HUES6 (cell line): ENCODE results near the gene TRABD2B.

Experiments used
- H3K27ac ChIP-seq: 2 replicates; pipeline ENCODE4 v1.7.0; 2013; ENCODE audit warnings: low read depth, mild to moderate bottlenecking, low read length, inconsistent platforms
- H3K27me3 ChIP-seq: 2 replicates; pipeline ENCODE4 v1.6.1; 2013; ENCODE audit warnings: low read length; ENCODE audit not compliant: control insufficient read depth, insufficient read depth
- H3K36me3 ChIP-seq: 2 replicates; pipeline ENCODE4 v1.6.1; 2013; ENCODE audit warnings: low read length; ENCODE audit not compliant: control insufficient read depth, insufficient read depth
- H3K4me1 ChIP-seq: 2 replicates; pipeline ENCODE4 v1.6.1; 2013; ENCODE audit warnings: low read length; ENCODE audit not compliant: control insufficient read depth, insufficient read depth
- H3K4me3 ChIP-seq: 2 replicates; pipeline ENCODE4 v1.5.1; 2013; ENCODE audit warnings: low read depth, low read length
- H3K9ac ChIP-seq: one replicate; pipeline ENCODE4 v1.6.1; 2013; ENCODE audit warnings: mild to moderate bottlenecking, low read length
- H3K9me3 ChIP-seq: 2 replicates; pipeline ENCODE4 v1.6.1; 2013; ENCODE audit warnings: low read depth, low read length; ENCODE audit not compliant: control insufficient read depth, insufficient read depth

The TRABD2B gene

DNA sequence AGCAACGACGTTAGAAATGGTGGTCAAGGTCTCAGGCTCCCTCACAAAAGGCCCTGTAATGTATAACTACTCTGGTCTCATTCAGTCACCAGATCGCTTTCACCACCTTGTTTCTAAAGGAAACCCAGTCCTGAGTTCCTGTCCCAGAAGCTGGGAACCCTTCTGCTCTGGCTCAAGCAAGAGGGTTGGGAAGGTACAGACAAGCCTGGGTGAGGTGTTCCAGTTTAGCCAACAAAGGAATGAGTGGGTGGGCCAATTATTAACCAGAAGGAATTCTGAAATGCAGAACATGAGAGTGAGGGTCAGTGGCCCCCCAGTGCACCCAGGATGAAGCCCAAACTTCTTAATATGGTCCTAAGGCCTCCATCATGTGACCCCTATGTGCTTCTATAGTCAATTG, 17.5 kb downstream of the TRABD2B start:
- 0 out of 2 replicates have a peak, but pooled peaks cover 2% of the 10 kb centered on the region for H3K9me3 ChIP-seq
- H3K27me3 ChIP-seq = peaks cover 4% of the 10 kb centered on the region
- no peaks in the 10 kb centered on the region for H3K36me3 ChIP-seq
- no peak overlapping the region for H3K9ac ChIP-seq
- no peak overlapping the region for H3K4me3 ChIP-seq
- H3K27ac ChIP-seq = no peak overlapping the region
- H3K4me1 ChIP-seq = peaks cover 29% of the 10 kb centered on the region

DNA sequence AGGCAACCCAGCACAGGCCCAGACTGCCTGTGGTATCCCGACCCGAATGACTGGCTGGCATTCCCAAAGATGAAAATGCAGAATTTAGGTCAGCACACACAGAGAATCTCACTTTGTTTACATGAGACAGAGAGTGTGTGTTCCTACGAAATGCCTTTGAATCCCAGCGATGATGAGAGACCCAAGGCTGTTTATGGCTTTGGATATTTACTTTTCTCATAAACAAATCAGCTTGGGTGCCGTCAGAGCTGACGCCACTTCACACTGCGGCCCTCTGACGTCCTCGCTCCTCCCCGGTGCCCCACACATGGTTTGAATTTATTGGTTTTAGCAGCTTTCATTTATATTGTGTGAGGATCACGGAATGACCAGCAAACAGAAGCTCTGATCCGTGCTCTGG, 18.7 kb downstream of the TRABD2B start:
- H3K4me3 ChIP-seq = no peak overlapping the region
- H3K27me3 ChIP-seq = no peaks in the 10 kb centered on the region
- no peaks in the 10 kb centered on the region for H3K36me3 ChIP-seq
- no peak overlapping the region for H3K9ac ChIP-seq
- peaks cover 20% of the 10 kb centered on the region for H3K4me1 ChIP-seq
- 0 out of 2 replicates have a peak, but pooled peaks cover 2% of the 10 kb centered on the region for H3K9me3 ChIP-seq
- no peak overlapping the region for H3K27ac ChIP-seq

DNA sequence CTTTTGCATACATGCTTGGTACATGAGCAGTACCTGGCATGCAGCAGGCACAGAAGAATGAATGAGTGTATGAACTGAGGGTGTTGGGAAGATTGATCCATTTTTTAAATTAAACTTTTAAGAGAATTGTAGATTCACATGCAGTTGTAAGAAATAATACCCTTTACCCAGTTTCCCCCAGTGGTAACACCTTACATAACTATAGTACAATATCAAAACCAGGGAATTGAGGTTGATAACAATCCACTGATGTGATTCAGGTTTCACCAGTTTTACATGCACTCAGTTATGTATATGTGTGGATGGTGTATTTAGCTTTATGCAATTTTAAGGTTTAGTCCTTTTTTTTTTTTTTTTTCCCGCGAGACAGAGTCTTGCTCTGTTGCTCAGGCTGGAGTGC, 20.5 kb downstream of the TRABD2B start:
- Histone ChIP-seq H3K4me1 (peaks cover 15% of the 10 kb centered on the region), H3K36me3 (no peaks in the 10 kb centered on the region), H3K27ac (no peak overlapping the region), H3K9me3 (0 out of 2 replicates have a peak, but pooled peaks cover 2% of the 10 kb centered on the region), H3K9ac (no peak overlapping the region), H3K27me3 (no peaks in the 10 kb centered on the region), H3K4me3 (no peak overlapping the region)

DNA sequence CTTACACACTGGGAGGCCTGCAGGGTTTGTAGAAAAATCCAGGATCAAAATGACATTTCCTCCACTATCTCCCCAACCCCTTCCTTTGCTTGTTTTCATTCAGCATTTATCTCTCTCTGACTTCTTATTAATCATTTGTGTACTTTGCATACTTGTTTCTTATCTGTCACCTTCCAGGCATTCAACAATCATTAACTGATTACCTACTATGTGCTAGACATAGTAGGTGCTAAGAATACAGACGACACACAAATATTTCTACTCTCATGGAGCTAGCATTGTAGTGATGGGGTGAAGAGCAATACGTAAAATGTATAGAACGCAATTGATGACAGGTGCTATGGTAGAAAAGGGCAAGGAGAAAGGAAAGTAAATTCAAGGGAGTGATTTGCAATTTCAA, 20.9 kb downstream of the TRABD2B start:
- Histone ChIP-seq H3K27ac (no peak overlapping the region), H3K4me1 (peaks cover 15% of the 10 kb centered on the region), H3K27me3 (no peaks in the 10 kb centered on the region), H3K9ac (no peak overlapping the region), H3K36me3 (no peaks in the 10 kb centered on the region), H3K9me3 (0 out of 2 replicates have a peak, but pooled peaks cover 2% of the 10 kb centered on the region), H3K4me3 (no peak overlapping the region)

DNA sequence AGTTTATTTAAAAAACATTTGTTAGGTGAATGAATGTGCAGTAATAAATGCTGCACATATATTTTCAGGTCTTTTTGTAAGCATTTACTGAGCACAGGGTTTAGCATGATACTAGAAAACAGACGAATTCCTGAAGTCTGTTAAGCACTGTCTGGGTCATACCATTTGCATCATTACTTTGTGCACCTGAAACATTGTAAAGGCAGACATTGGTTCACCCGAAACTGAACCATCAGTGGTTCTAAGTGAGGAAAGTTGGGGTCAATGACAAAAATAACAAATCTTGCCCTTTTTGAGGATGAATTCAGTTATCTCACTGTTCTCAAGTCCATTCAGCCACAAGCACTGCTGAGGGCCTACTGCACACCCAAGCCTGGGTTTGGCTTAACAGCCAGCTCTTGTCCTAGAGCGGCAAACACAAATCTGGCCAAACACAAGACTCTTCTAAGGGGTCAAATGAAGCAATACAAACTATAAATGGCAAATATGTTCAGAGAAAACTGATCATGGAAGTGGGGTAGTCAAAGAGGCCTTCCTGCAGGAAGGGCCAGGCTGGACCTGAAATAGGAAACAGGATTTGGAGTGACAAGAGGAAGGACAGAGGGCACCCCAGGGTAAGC, 21.8 kb downstream of the TRABD2B start:
- H3K27me3 ChIP-seq = no peaks in the 10 kb centered on the region
- H3K4me1 ChIP-seq = peaks cover 15% of the 10 kb centered on the region
- no peak overlapping the region for H3K9ac ChIP-seq
- H3K4me3 ChIP-seq = no peak overlapping the region
- H3K36me3 ChIP-seq = no peaks in the 10 kb centered on the region
- 0 out of 2 replicates have a peak, but pooled peaks cover under 1% of the 10 kb centered on the region for H3K9me3 ChIP-seq
- no peak overlapping the region for H3K27ac ChIP-seq

DNA sequence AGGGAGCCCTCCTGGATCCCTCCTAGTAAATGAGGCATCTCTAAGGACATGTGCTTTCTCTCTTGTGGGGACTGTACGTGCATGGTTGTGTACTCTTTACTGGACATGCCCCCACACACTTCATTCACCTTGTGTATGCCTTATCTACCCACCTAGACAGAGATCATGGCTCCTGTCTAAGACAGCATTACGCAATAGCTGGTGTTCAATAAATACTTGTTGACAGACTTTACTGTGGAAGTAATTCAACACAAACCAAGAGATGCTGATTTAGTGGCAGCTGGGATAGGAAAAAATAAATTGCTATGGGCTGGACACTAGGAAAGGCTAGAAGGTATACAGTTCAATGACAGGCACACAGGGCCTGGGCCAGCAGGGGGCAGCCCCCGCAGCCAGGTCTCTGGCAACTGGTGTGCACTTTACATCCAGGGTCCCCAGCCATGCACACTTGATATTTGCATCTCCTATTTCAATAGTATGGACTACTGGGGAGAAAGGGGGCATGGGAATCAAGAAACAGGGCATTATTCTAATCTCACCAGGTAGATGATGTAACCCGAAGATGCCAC, 24.2 kb downstream of the TRABD2B start:
- no peak overlapping the region for H3K4me3 ChIP-seq
- H3K27me3 ChIP-seq = no peaks in the 10 kb centered on the region
- no peak overlapping the region for H3K27ac ChIP-seq
- H3K36me3 ChIP-seq = no peaks in the 10 kb centered on the region
- H3K4me1 ChIP-seq = peaks cover 3% of the 10 kb centered on the region; the same call in 1 of the 2 replicates
- no peak overlapping the region for H3K9ac ChIP-seq
- H3K9me3 ChIP-seq = no peaks in the 10 kb centered on the region

DNA sequence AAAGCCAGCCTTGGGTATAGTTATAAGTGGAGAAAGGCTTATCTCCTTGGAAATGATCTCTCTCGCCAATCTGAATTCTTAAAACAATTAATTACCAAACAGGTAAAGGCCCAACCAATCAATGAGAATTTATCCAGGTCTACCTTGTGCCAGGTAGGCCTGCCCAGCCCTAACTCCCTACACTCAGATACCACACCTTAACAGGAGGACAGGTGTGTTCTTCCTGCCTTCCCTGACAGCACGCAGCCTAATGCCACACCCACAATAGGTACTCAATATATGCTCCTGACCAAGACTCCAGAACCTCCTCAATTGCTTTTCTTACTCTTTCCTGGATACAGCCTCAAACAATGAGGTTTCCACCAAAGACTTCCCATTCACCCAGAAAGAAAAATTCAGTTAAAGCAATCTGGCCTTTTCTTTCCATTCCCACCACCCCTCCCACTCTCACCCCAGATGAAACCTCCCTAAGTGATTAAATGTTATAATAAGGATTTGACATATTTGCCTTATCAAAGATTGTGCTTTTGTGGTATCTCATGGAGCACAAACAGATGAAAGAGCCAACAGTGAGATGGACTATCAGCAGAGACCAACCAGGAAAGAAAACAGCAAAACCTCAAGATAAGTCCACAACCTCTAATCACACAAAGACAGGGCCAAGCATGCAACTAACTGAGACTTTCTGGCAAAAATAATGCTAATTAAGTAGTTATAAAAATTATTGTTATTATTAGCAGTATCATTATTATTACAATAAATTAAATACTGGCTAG, 25.6 kb downstream of the TRABD2B start:
- Histone ChIP-seq H3K9ac (no peak overlapping the region), H3K9me3 (no peaks in the 10 kb centered on the region), H3K4me1 (peaks cover 3% of the 10 kb centered on the region; the same call in 1 of the 2 replicates), H3K4me3 (no peak overlapping the region), H3K36me3 (no peaks in the 10 kb centered on the region), H3K27ac (no peak overlapping the region), H3K27me3 (no peaks in the 10 kb centered on the region)

DNA sequence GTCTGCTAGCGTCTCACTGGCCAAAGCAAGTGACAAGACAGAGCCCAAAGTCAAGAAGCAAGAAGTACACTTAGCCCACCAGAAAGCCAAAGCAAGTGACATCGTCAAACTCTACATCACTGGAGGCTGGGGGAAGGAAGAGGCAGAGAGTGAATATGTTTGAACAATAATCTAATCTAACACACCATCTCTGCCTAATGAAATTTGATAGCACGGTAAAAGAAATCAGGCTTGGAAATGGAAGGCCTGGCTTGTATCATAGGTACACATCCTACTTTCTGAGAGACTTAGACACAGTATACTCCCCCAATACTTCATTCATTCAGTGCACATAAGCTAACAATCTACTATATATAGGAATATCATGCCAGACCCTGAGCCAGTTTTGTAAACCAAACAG, 26.3 kb downstream of the TRABD2B start:
- Histone ChIP-seq H3K9me3 (no peaks in the 10 kb centered on the region), H3K36me3 (no peaks in the 10 kb centered on the region), H3K9ac (no peak overlapping the region), H3K4me1 (no peaks in the 10 kb centered on the region), H3K27ac (no peak overlapping the region), H3K27me3 (no peaks in the 10 kb centered on the region), H3K4me3 (no peak overlapping the region)

DNA sequence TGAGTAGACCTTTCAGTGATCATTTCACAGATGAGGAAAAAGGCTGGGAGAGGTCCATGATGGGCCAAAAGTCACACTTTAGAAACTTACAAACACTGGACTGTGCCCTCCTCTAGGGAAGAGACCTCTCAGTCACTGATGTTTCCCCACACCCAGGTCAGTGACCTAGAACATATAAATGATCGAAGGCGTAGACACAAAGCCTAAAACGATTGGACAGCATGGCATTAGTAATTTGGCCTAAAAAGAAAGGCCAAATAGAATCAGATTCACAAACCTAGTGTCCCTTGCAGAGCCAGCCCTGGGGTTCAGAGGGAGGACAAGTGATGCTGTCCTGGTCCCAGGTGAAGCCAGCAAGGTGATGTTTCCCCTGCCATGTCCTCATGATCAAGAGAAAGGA, 27.7 kb downstream of the TRABD2B start:
- Histone ChIP-seq H3K27me3 (no peaks in the 10 kb centered on the region), H3K9ac (no peak overlapping the region), H3K9me3 (no peaks in the 10 kb centered on the region), H3K4me1 (no peaks in the 10 kb centered on the region), H3K27ac (no peak overlapping the region), H3K4me3 (no peak overlapping the region), H3K36me3 (no peaks in the 10 kb centered on the region)

DNA sequence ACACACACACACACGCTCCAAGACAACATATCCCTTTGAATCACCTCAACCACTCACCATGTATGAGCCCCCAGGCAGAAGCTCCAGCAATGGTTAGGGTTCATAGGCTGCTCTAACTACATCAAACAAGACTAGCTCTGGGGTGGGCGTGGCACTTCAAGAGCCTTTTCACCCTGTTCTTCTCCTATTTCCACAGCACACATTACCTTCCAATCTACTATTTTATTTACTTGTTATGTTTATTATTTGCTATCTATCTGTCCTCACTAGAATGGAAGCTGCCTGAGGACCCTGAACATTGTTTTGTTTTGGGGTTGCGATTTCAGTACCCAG, 28.7 kb downstream of the TRABD2B start:
- Histone ChIP-seq H3K27me3 (no peaks in the 10 kb centered on the region), H3K9ac (no peak overlapping the region), H3K27ac (no peak overlapping the region), H3K4me1 (0 out of 2 replicates have a peak, but pooled peaks cover 2% of the 10 kb centered on the region), H3K9me3 (no peaks in the 10 kb centered on the region), H3K36me3 (no peaks in the 10 kb centered on the region), H3K4me3 (no peak overlapping the region)

DNA sequence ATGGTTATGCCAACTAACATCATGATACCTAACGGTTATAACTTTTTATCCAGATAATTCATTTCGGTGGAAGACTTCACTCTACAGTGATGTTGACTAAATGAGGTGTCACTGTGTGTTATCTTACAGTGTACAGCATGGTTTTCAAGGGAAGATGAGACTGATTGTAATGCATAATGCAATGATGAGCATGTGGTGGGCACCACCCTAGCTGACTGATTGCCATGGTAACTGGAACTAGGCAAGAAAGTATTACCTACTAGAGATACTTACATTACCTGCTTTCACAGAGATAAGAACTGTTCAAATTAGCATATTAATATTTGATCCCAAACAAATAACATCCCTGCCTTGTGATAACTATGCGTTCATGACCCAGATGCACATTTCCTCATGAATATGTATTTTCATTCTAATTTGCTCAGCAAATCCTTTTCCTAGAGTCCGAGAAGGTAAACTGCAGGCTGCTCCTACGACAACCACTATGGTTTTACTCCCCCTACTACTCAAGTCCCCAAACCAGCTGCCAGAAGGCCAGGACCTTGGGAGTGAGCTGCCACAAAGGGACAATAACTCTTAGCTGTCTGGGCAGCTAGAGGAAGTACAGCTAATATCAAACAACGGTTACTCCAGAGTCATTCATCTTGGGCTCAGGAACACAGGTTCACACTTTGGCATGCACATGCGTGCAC, 29.2 kb downstream of the TRABD2B start:
- Histone ChIP-seq H3K36me3 (no peaks in the 10 kb centered on the region), H3K27ac (no peak overlapping the region), H3K9me3 (no peaks in the 10 kb centered on the region), H3K9ac (no peak overlapping the region), H3K27me3 (no peaks in the 10 kb centered on the region), H3K4me3 (no peak overlapping the region), H3K4me1 (0 out of 2 replicates have a peak, but pooled peaks cover 3% of the 10 kb centered on the region)
